HG02642 (cell line): ENCODE results near the gene LORICRIN.

Experiments used
- ATAC-seq: cut with Tn5 transposase; IDR thresholded peaks from one replicate; pipeline ENCODE4 v1.9.1; 2021; ENCODE audit warnings: mild to moderate bottlenecking; ENCODE audit not compliant: unreplicated experiment, poor library complexity

LORICRIN gene

DNA sequence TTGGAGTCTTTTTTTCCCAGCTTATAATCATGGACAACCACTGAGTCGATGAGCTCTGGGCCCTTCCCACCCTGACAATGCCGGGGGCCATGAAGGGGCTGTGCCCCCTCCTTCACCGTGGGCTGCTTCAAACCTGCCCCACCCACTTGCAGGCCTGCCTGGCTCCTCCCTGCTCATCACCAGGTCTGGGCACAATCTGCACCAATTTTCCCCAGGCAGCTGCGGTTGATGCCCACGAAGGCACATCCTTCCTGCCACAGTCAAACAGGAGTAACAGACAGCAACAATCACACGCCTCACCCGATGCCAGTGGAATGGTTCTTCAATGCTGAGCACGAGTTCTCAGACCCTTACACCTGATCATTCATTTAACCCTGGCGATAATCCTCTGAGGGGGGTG, 34.4 kb downstream of the LORICRIN start:
- ATAC-seq: no peak

DNA sequence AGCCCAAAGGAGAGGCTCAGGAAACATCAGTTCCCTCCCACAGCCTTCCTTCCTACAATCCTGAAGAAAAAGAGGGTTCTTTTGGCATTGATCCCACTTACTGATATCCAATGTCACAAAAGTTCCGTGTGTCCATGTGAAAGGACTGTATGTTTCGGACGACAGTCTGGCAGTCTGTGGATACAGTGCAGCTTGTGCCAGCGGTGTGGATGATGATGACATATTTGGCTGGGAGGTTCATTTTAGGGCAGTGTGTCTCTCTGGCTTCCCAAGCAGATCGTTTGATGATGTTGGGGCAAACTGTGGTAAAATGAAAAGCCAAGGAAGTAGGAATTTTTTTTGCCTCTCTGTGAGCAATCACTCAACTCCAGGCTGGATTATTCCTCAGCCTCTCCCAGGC, 42.8 kb downstream of the LORICRIN start:
- no peak for ATAC-seq

DNA sequence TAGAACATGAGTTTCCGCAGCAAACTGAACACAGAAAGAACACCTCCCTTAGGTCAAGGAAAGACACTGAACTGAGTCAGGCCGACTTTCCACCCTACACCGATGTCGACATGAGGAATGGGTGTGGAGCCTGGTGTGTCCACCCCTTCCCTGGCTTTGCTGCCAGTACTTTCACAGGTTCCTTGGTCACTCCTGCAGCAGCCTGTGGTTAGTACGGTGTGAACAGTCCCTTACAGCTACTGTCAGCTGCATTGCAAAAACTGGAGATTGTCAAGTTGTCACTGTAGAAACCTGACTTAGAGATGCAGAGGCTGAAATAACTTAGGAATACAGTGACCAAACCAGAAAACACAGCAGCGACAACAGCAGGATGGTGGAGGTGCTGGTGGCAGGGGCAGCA, 46.2 kb downstream of the LORICRIN start:
- ATAC-seq: no peak

DNA sequence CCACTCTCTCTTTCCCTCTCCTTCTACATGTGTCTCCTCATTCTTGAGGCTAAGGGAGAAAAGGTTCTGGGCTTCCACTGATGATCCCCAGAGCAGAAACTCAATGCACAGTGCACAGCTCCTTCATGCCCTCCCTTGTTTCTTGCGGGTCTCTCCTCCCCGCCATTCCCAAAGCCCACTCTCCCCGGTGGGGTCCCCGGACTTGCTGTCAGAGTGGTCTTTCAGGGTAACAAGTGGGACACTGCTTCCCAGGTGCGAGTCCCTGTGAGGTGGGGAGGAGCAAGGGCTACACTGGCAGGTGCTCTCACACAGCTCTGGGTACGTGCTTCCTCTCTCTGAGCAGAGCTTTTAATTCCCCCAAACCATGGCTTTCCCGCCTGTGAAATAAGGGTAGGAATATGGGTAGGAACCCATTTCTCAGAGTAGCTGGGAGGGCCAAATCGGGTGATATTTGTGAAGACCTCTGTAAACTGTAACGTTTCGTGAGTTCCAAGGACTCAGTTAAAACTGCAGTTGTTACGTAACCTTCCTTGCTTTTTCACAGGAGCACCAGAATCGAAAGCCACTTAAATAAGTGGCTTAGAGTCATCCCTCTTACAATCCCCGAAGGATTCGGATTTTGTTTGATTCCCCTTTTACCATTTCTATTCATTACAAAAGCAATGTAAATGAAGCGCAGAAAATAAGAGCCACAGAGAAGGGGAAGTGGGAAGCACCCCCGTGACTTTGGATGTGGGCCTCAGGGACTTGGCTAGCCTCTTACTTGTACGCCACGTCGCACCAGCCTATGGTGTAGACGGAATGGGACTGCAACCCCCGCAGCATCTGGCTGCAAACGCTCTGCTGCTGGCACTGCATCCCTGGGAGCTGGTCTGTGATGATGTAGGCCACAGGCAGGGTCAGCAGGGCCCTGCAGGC, 47.1 kb downstream of the LORICRIN start:
- no peak for ATAC-seq

DNA sequence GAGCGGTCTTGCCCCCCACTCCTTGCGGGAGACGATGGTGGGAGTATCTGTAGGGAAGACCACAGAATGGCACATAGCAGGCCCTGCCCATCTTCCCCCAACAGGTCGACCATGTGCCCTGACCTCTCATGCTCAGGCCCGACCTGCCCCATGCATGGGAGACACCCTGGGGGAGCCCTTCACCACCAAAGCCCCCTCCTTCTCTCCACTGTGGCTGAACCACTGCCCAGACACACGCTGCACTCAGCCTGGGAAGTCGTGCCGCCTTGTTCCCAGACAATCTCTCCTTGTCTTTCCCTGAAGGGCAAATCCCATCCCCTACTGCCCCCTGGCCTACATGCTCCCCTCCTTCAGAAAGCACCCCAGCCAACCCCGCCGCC, 47.7 kb downstream of the LORICRIN start:
- ATAC-seq: no peak

DNA sequence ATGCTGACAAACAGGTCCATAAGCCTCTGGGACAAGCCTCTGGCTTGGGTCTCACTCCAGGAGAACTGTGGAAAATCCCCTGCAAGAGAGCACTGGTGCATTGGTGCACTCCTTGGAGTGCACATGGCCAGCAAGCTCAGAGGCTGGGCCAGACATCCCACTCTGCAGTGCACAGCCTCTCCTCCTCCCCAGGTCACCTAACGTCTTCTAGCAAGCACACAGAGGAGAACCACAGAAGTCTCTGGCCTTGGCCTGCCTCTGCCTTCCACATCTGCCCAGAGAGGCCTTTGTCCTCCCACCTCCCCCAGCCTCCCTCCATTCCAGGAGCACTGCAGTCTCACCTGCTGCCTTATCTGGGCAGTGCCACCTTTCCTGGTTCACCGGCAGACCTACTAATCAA, 49.1 kb downstream of the LORICRIN start:
- no peak for ATAC-seq

DNA sequence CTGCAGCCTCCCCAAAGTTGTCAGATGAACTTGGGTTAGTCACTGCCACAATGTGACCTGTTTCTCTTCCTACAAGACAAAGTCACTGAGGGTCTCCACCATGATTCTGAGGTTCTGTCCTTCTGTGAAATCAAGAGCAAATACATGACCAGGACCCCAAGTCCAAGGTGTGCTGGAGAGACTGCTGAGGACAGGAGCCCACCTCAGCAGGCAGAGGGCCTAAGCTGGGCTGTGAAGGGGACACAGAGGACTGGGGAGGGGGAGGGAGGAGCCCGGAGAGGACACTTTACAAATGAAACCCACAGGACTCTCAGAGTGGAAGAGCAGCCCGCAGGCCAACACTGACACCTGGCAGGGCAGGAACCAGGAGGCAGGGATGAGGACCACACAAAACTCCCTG, 50.0 kb downstream of the LORICRIN start:
- ATAC-seq: no peak

DNA sequence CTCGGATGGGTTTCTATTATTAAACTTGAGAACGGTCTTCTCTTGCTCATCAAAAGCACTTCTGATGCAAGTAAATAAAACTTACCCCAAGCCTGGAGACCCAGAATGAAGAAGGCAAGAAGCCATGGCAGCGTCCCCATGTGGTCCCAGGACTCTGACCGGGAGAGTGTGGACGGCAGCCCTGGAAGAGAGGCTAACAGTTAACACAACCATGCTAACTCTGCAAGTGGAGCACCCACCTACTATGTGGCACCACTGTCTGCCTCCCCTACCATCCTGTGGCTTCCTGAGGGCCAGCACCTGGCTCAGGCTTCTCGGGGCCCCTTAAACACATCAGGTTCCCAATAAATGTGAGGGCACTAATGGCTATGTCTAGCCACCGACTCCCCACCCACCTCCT, 51.0 kb downstream of the LORICRIN start:
- ATAC-seq: no peak
